ENCODE measurements around the gene QRFP.

Gene QRFP

GRCh38 chr9:130903194-130904069 is 6.8 kb upstream of the QRFP start:
- no peak for DNase-seq

- no peak for DNase-seq
Observed at GRCh38 chr9:130902204-130903185, 5.9 kb upstream of the QRFP start.

GRCh38 chr9:130901498-130902203 is 5.0 kb upstream of the QRFP start:
- no peak for DNase-seq

- no peak for DNase-seq
Observed at GRCh38 chr9:130900701-130901497, 4.3 kb upstream of the QRFP start.

GRCh38 chr9:130899051-130899748 is 2.6 kb upstream of the QRFP start:
- no peak for DNase-seq

GRCh38 chr9:130898552-130898852 is 1.9 kb upstream of the QRFP start:
- DNase-seq: no peak

GRCh38 chr9:130897848-130898551 is 1.4 kb upstream of the QRFP start:
- no peak for DNase-seq

- no peak for DNase-seq
Observed at GRCh38 chr9:130897105-130897751, 616 bp upstream of the QRFP start.

- no peak for DNase-seq
Observed at GRCh38 chr9:130895481-130896232, 955 bp downstream of the QRFP start.

GRCh38 chr9:130895038-130895437 is 1.6 kb downstream of the QRFP start:
- DNase-seq: no peak

- DNase-seq: peak; percentile 54
Observed at GRCh38 chr9:130894546-130894945, 2.1 kb downstream of the QRFP start.

GRCh38 chr9:130893341-130894101 is 3.1 kb downstream of the QRFP start:
- DNase-seq: peak; percentile 90

GRCh38 chr9:130892477-130893304 is 3.9 kb downstream of the QRFP start:
- no peak for DNase-seq

GRCh38 chr9:130891688-130892476 is 4.7 kb downstream of the QRFP start:
- DNase-seq: no peak

- no peak for DNase-seq
Observed at GRCh38 chr9:130890870-130891687, 5.5 kb downstream of the QRFP start.

- DNase-seq: no peak
Observed at GRCh38 chr9:130890124-130890523, 6.5 kb downstream of the QRFP start.
